ENCODE data around the gene LRMDA. TPM values are rescaled to one million over a fixed set of nuclear protein-coding genes. Genes with fewer than 3 reads are reported as not detected.
"Not testable (repeated sequence)": the region's sequence is repeated elsewhere in the genome, so short reads cannot be mapped to it uniquely, and the experiment has no call there.

Gene LRMDA
- total RNA-seq, 1 experiment from 2014 or later, result 0.10 TPM

GRCh38 chr10:76583711-76584161 is 1152.3 kb downstream of the LRMDA start:
- peak; percentile 66 for DNase-seq (ENCODE audit: low spot score)

DNA sequence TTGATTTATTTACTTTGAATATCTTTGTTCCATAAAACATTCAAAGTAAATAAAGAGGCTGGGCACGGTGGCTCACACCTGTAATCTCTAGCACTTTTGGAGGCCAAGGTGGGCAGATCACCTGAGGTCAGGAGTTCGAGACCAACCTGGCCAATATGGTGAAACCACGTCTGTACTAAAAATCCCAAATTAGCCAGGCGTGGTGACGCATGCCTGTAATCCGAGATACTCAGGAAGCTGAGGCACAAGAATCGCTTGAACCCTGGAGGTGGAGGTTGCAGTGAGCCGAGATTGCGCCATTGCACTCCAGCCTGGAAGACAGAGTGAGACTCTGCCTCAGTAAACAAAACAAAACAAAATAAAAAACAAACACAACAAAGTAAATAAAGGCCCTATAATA is 1153.0 kb downstream of the LRMDA start:
- not testable (repeated sequence) for DNase-seq (ENCODE audit: low spot score)

Other genes with a start within 250 kb of the LRMDA start
- 230 and 259 TPM in 2 replicates for gene VDAC2, start 220.8 kb upstream of the LRMDA start, total RNA-seq (2014; rRNA removed; shearing (Covaris generic))
- 7.9 and 19.9 TPM in 2 replicates for gene COMTD1, start 195.7 kb upstream of the LRMDA start, total RNA-seq (2014; rRNA removed; shearing (Covaris generic))
- 3.4 and 3.7 TPM in 2 replicates for gene ZNF503, start 29.9 kb upstream of the LRMDA start, total RNA-seq (2014; rRNA removed; shearing (Covaris generic))